Measurements from ENCODE around the gene CGREF1. TPM values are rescaled to one million over a fixed set of nuclear protein-coding genes. Genes with fewer than 3 reads are reported as not detected.
"Not testable (repeated sequence)": the region's sequence is repeated elsewhere in the genome, so short reads cannot be mapped to it uniquely, and the experiment has no call there.

CGREF1 gene
- polyA plus RNA-seq, 1 donor from 2014 or later: 24.5 TPM

- H3K9ac ChIP-seq (ENCODE audit: low read length); H3K9me2 ChIP-seq (ENCODE audit: insufficient read depth, low read length); H3K79me2 ChIP-seq (replicated peaks; ENCODE audit: insufficient read depth, low read length); H3K4me2 ChIP-seq (ENCODE audit: low read length); H3K27me3 ChIP-seq (ENCODE audit: insufficient read depth, low read depth, low read length); H2AFZ ChIP-seq (ENCODE audit: low read depth, low read length); H3F3A ChIP-seq (ENCODE audit: insufficient read depth, low read length, poor library complexity, severe bottlenecking); H4K20me1 ChIP-seq (ENCODE audit: insufficient read depth); H3K9me3 ChIP-seq (ENCODE audit: low read length); H3K36me3 ChIP-seq (ENCODE audit: insufficient read depth, low read length); H3K27ac ChIP-seq (ENCODE audit: low read length); H3K4me3 ChIP-seq (ENCODE audit: low read length): not testable (repeated sequence)
Measured at GRCh38 chr2:27110603-27111352, 8.2 kb downstream of the CGREF1 start.

- Histone ChIP-seq H3K9ac (ENCODE audit: low read length) (no peak overlapping the region), H3K36me3 (ENCODE audit: insufficient read depth, low read length) (no peaks in the 10 kb centered on the region), H2AFZ (ENCODE audit: low read depth, low read length) (no peak overlapping the region), H3F3A (ENCODE audit: insufficient read depth, low read length, poor library complexity, severe bottlenecking) (no peaks in the 10 kb centered on the region), H3K27ac (ENCODE audit: low read length) (no peak overlapping the region), H4K20me1 (ENCODE audit: insufficient read depth) (no peaks in the 10 kb centered on the region), H3K9me3 (ENCODE audit: low read length) (no peaks in the 10 kb centered on the region), H3K4me2 (ENCODE audit: low read length) (no peak overlapping the region), H3K27me3 (ENCODE audit: insufficient read depth, low read depth, low read length) (no peaks in the 10 kb centered on the region), H3K79me2 (replicated peaks; ENCODE audit: insufficient read depth, low read length) (no peaks in the 10 kb centered on the region), H3K9me2 (ENCODE audit: insufficient read depth, low read length) (no peaks in the 10 kb centered on the region), H3K4me3 (ENCODE audit: low read length) (no peak overlapping the region)
- TF ChIP-seq SMC3 (conservative IDR thresholded peaks at IDR 0.05; ENCODE audit: poor library complexity) (no peak), POLR2AphosphoS5 (IDR thresholded peaks at IDR 0.05) (no peak), EP300 (conservative IDR thresholded peaks at IDR 0.05; ENCODE audit: poor library complexity, severe bottlenecking) (no peak), REST (IDR thresholded peaks at IDR 0.05; ENCODE audit: borderline replicate concordance) (no peak), EZH2 (IDR thresholded peaks at IDR 0.05; ENCODE audit: borderline replicate concordance, insufficient read depth, low read length, poor library complexity, severe bottlenecking) (no peak), CTCF (IDR thresholded peaks at IDR 0.05; ENCODE audit: poor library complexity, severe bottlenecking) (no peak), MXI1 (conservative IDR thresholded peaks at IDR 0.05; ENCODE audit: poor library complexity, severe bottlenecking) (no peak), RAD21 (conservative IDR thresholded peaks at IDR 0.05) (no peak), TAF1 (IDR thresholded peaks at IDR 0.05; ENCODE audit: low read depth) (no peak)
Measured at GRCh38 chr2:27109083-27109482, 9.8 kb downstream of the CGREF1 start.
